Pancreas (tissue), 10 donors: ENCODE results near the gene RNF123. TPM values are rescaled to one million over a fixed set of nuclear protein-coding genes. Genes with fewer than 3 reads are reported as not detected.

Experiments used
- ATAC-seq, 4 donors: fragments of 200-7000 bp; cut with Tn5 transposase; one replicate each; pipeline versions ENCODE4 v1.8.0 to v1.9.1; 2020; ENCODE audit warnings: mild to moderate bottlenecking in 4 of 4, moderate library complexity in 4 of 4
- DNase-seq, 6 donors: peaks; one replicate each; pipeline ENCODE4 v3.0.0-alpha.2; 2020
- FAIRE-seq: peaks from 2 replicates; lab custom pipeline; 2012; peaks lifted over from hg19 to GRCh38; lab: Jason Lieb, UNC
- H3K27ac ChIP-seq, 4 donors: fragments of 200-600 bp; sonication (generic); 1 replicate in 3 of 4; 2 replicates in 1 of 4; pipeline versions ENCODE4 v1.5.0 to v1.8.0; 2020
- H3K27me3 ChIP-seq, 4 donors: fragments of 200-600 bp; one replicate each; pipeline ENCODE4 v1.8.0; 2021
- H3K36me3 ChIP-seq, 3 donors: fragments of 200-600 bp; sonication (generic) in 1 of 3; one replicate each; pipeline versions ENCODE4 v1.5.0 to v1.8.0; 2020 to 2021
- H3K4me1 ChIP-seq, 3 donors: fragments of 200-600 bp; one replicate each; pipeline ENCODE4 v1.8.0; 2021
- H3K4me3 ChIP-seq, 4 donors: fragments of 200-600 bp; sonication (generic) in 2 of 4; one replicate each; pipeline versions ENCODE4 v1.5.0 to v1.8.0; 2020 to 2021
- H3K9me3 ChIP-seq, 4 donors: fragments of 200-600 bp; one replicate each; pipeline ENCODE4 v1.8.0; 2021
- CTCF ChIP-seq, 4 donors: fragments of 200-600 bp; sonication (generic) in 3 of 4; IDR thresholded peaks; one replicate each; pipeline versions ENCODE4 v1.5.0 to v1.8.0; 2021; ENCODE audit warnings: antibody characterized with exemption in 4 of 4
- WGBS, 2 donors: extraction: QIAGEN DNeasy Blood & Tissue Kit; methylation state at CpG; one replicate each; pipeline ENCODE4 v1.1.7; 2013; 5-methylcytosine and 5-hydroxymethylcytosine counted together
- intact Hi-C, 3 donors: fragments of 100-400 bp; cut with DNase I; formaldehyde crosslinking; loops; one replicate each; pipeline versions ENCODE4 v1.11.1 to v1.14.2; 2022
- polyA plus RNA-seq, 2 donors: library from polyadenylated mRNA; stranded (reverse); fragments of 200-250 nt; gene quantifications; one replicate each; pipeline ENCODE4 v1.2.3, GENCODE V29; 2013
- total RNA-seq, 6 donors: library from RNA; stranded (reverse); fragmentation: NEBNext Ultra II Directional in 4 of 6; extraction: Animal tissue kit (Norgen Biotek cat#: 25700) in 4 of 6; gene quantifications; one replicate each; pipeline versions ENCODE4 v1.2.1 to v1.2.4, GENCODE V29; 2021 to 2023
- donor health status: healthy with polysubstance abuse.
- donor health status: DM: no; HTN: no; CAD: no; lungs with moderate emphysema.
- donor health status: DM: no; HTN: no; CAD: no.
- donor health status: control.
- donor health status: control.
- donor health status: Bipolar disorder and iron deficiency.
- donor health status: DM: yes; HTN: yes; CAD: no.
- donor health status: DM: no; HTN: no; CAD: no.
- donor health status: DM: no; HTN: no; CAD: no.
- donor health status: DM: yes; HTN: yes; CAD: no.

The RNF123 gene
- total and polyA plus RNA-seq, 8 donors, result 13.5 to 27.6 (median 20.6) TPM

- Histone ChIP-seq H3K9me3 (no peaks in the 10 kb centered on the region), H3K36me3 (peaks cover 0 to 6% (median 0%) of the 10 kb centered on the region in 3 donors), H3K4me3 (no peak overlapping the region), H3K4me1 (peaks cover 0 to 16% (median 4%) of the 10 kb centered on the region in 3 donors), H3K27me3 (no peaks in the 10 kb centered on the region), H3K27ac (no peak overlapping the region)
- WGBS, 2 donors, result 94 to 97% methylated on average over 4 of the region's 4 CpGs
- no peak for DNase-seq
- intact Hi-C loops, result no loop called here
- no peak for FAIRE-seq
- no peak for ATAC-seq
- no peak for TF ChIP-seq CTCF (IDR thresholded peaks at IDR 0.05)
These were observed 60.7 kb downstream of the RNF123 start for GRCh38 chr3:49750056-49750455.

DNA sequence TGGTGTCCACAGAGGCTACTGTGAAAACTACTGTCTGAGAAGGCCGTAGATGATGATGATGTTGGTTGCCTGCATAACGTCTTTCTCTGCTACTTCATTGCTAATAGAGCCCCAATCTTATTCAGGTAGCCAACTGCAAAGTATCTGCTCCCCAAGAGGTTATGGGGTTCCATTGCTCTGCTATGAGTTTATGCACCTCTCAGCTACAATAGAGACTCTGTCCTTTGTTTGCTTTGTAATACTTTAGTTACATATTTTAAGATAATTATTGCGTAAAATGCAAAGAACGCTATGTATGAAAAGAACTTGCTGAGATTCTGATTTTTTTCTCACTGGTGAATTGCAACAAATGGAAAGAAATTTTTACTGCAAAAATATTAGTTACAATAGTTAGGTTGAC is 62.1 kb downstream of the RNF123 start:
- Histone ChIP-seq H3K27ac (no peak overlapping the region), H3K27me3 (no peaks in the 10 kb centered on the region), H3K4me3 (no peak overlapping the region), H3K4me1 (peaks cover 4 to 16% (median 9%) of the 10 kb centered on the region in 3 donors), H3K36me3 (peaks cover 0 to 6% (median 0%) of the 10 kb centered on the region in 3 donors), H3K9me3 (no peaks in the 10 kb centered on the region)
- no peak for DNase-seq
- TF ChIP-seq CTCF (IDR thresholded peaks at IDR 0.05), result no peak
- ATAC-seq, result no peak
- FAIRE-seq, result no peak
- intact Hi-C loops, result no loop called here
- 61 to 66% methylated on average over 4 of the region's 4 CpGs for WGBS, 2 donors

- WGBS, 2 donors, result 41 to 58% methylated on average over 1 of the region's 1 CpG
- intact Hi-C loops, result no loop called here
- ATAC-seq (no peak), DNase-seq (no peak), FAIRE-seq (no peak)
- peaks cover 4 to 14% (median 9%) of the 10 kb centered on the region in 3 donors for H3K4me1 ChIP-seq
- no peak overlapping the region for H3K4me3 ChIP-seq
- H3K27ac ChIP-seq, result no peak overlapping the region
- no peaks in the 10 kb centered on the region for H3K9me3 ChIP-seq
- TF ChIP-seq CTCF (IDR thresholded peaks at IDR 0.05), result no peak
- H3K27me3 ChIP-seq, result no peaks in the 10 kb centered on the region
- no peaks in the 10 kb centered on the region for H3K36me3 ChIP-seq
These were observed 65.2 kb downstream of the RNF123 start for GRCh38 chr3:49754536-49754935.

- Histone ChIP-seq H3K4me1 (peaks cover 4 to 10% (median 9%) of the 10 kb centered on the region in 3 donors), H3K9me3 (no peaks in the 10 kb centered on the region), H3K27me3 (no peaks in the 10 kb centered on the region), H3K27ac (no peak overlapping the region), H3K36me3 (no peaks in the 10 kb centered on the region), H3K4me3 (no peak overlapping the region)
- no peak for FAIRE-seq
- intact Hi-C loops, result no loop called here
- no peak for DNase-seq
- WGBS, 2 donors, result 50 to 53% methylated on average over 1 of the region's 1 CpG
- ATAC-seq, result no peak
- no peak for TF ChIP-seq CTCF (IDR thresholded peaks at IDR 0.05)
These were observed 66.7 kb downstream of the RNF123 start for GRCh38 chr3:49756036-49756435.

- Histone ChIP-seq H3K9me3 (no peaks in the 10 kb centered on the region), H3K36me3 (no peaks in the 10 kb centered on the region), H3K27me3 (no peaks in the 10 kb centered on the region), H3K4me1 (peaks cover 4 to 10% (median 5%) of the 10 kb centered on the region in 3 donors), H3K4me3 (no peak overlapping the region), H3K27ac (no peak overlapping the region)
- DNase-seq (no peak), FAIRE-seq (no peak), ATAC-seq (no peak)
- 55 to 65% methylated on average over 2 of the region's 2 CpGs for WGBS, 2 donors
- no peak for TF ChIP-seq CTCF (IDR thresholded peaks at IDR 0.05)
- intact Hi-C loops, result no loop called here
These were observed 67.8 kb downstream of the RNF123 start for GRCh38 chr3:49757197-49757596.
